GM21447 (cell line): ENCODE results near the gene ZNF497.
"Not testable (repeated sequence)": the region's sequence is repeated elsewhere in the genome, so short reads cannot be mapped to it uniquely, and the experiment has no call there.

Experiments used
- ATAC-seq: cut with Tn5 transposase; IDR thresholded peaks from one replicate; pipeline ENCODE4 v1.9.1; 2021; ENCODE audit not compliant: unreplicated experiment

Gene ZNF497

DNA sequence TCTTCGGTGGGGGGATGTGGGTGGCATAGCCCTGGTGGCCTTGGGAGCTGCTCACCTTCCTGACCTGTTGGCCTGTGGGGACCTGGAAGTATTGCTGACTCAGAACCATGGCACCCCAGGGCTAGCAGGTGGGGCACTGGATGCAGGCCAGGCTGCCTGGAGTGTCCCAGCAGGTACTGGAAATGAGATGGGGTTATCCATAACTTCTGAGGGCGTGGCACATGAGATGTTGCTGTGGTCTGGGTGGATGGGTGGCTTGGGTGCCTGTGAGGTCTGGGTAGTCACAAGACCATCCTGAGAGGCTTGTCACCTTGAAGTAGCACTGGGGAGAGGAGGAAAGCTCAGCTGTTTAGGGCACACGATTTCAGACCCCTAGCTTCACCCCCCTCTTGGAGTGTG is 32.3 kb upstream of the ZNF497 start:
- no peak for ATAC-seq

DNA sequence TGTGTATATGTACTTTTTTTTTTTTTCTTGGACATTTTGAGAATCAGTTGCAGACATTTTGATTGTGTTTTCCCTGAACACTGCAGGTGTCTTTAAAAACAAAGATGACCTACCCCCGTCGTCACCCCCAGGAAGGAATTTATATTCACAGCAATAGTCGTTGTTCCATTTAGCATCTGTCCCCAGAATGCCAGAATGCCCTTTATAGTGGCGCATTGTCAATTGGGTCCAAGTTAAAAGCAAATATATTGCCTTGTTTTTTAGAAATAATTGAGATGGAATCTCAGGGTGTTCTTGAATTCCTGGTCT is 31.1 kb upstream of the ZNF497 start:
- ATAC-seq: no peak

DNA sequence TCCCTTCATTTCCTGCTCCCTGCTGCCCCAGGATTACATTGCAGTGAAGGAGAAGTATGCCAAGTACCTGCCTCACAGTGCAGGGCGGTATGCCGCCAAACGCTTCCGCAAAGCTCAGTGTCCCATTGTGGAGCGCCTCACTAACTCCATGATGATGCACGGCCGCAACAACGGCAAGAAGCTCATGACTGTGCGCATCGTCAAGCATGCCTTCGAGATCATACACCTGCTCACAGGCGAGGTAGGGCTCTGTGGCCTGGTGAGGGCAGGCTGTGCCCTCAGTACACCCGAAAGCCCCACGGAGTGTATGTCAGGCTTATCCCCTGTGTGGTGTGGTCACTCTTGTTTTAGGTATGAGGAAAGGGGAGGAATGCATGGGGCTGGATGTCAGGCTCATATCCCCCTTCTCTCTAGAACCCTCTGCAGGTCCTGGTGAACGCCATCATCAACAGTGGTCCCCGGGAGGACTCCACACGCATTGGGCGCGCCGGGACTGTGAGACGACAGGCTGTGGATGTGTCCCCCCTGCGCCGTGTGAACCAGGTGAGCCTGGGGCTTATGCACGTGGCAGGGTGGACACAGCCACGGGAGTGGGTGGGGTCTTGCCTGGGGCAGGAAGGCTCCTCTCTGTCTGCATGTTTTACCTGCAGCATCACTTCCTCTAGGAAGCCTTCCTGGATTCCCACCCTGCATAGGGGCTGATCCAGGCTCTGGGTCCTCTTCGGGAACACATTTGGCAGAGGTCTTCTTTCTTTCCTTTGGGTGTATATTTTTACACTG is 30.6 kb upstream of the ZNF497 start:
- ATAC-seq: no peak

DNA sequence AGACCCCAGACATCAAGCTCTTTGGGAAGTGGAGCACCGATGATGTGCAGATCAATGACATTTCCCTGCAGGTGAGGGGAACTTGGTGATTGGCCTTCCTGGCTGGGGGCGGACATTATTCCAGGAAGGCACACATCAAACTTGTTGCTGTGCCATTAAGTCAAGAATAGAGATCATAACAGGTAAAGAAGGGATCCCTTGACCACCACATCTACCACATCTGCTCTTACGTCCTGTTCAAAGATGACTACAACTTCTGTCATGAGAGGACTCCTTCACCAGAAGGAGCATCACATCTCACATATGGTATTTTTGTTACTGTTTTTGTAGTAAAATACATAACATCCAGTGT is 25.6 kb upstream of the ZNF497 start:
- no peak for ATAC-seq

DNA sequence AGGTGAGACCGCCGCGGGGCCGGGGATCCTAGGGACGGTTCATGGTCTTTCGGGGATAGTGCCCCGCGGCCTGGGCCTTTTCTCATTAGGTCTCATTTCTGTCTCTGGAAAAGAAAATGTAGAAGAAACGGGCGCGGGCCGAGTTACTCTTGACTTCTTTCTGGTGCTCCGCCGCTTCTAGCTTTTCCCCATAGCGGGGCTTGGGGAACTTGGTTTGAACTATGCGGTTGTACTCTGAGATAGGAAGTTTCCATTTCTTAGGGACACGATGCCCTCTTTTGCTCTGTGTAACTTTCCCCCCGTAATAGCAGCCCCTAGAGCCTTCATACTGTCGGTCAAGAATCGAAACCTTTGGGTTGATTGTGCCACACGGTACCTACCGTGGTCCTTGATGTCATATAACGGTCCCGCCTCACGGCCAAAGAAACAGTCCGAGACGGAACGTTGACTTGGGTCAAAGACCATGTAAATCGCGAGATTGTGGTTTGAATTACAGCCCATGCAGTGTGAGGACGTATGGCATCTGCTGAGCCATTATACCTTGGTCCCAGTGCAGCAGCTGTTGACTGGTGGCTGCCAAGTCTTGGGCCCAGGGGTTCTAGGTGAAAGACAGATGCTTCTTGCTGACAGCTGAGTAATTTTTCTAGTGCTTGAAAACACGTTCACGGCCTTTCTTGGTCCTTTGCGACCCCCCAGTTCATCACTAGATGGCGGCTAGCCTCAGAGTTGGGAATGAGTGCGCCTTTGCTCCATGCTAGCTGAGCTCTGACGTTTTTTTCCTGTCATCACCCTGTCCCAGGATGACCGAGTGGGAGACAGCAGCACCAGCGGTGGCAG is 25.0 kb upstream of the ZNF497 start:
- no peak for ATAC-seq

DNA sequence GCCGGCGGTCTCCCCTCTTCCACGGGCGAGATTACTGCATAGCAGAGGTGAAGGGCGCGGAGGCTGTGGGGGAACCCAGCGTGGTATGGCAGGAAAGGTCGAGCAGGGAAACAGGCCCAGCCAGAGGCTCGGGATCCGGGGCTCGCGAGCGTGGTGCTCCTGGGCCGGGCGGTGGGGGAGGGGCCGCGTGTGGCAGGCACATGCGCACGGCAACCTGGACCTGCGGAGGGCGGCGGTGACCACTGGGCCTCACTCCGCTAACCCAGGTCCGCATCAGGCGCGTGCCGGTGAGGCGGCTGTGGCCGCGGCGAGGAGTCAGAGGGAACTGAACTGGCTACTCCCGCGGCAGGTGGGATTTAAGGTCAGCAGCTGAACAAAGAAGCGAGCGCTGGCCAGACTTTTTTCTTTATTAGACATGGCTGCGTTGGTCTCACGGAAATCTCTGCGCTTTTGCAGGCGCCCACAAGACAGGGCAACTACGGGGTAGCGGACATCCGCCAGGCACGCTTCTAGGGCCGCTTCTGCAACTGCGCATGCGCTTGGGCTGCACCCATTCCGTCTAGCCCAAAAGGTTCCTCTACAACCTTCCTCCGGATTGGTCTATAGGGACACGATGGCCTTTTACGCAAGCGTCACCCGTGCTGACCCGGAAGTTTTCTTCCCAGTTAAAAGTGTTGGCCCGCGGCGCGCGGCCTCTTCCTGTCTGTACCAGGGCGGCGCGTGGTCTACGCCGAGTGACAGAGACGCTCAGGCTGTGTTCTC is 24.2 kb upstream of the ZNF497 start, which contains the start of gene RPS5:
Gene RPS5 (plus strand): TSS at position 694 of the 762 bp plus-strand sequence. CDS start 869 bp downstream, outside the sequence.
- peak; percentile 86 for ATAC-seq

DNA sequence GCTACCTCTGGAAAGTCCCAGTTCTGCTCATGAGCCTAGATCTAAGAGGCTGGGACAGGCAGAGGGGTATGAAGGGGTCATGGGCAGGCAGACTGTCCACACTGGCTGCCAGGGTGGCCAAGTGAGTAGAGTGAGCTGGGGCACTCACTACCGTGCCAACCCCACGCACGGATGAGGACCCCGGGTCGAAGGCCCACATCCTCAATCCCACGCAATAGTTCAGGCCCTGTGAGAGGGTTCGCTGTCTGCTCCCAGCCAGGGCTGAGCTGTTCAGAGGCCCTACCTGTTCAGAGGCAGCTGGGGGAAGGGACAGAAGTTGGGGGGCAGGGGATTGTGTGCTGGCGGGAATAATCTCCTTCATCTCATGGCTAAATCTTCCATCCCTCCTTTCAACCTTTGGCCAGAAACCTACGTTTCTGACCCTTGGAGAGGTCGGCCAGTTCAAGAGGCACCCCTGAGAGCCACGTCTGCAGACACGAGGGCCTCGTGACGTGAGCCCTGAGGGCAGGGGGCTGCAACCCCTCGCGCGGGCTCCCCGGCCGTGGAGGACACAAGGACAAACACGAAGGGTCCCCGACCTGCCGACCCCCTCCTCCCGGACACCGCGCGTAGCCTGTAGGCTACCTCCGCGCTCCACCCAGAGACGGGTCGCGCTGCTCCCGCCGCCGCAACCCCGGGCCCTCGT is 23.5 kb upstream of the ZNF497 start:
- ATAC-seq: peak; percentile 6

DNA sequence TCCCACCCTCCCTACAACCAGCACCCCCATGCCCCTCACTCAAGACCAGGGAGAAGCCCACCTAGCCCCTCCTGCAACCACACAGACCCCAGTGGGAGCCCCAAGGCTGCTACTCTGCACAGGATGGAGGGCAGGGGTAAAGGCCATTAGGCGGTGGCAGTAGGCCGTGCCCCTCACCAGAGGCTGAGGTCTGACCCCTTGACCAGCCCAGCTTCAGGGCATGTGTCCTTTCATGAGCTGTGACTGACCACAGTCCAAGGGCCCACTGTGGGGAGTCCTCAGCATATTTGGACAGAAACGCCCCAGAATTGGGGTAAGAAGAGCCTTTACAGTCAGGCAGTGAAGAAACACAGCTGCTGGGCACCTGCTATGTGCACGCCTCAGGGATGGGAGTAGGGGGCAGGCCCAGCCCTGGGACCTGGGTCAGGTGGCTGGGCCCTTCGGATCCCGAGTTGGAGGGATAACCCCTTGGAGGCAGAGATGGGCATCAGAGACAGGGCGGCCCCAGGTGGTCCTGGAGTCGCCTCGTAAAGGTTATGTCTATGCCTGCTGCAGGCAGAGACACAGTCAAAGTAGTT is 22.9 kb upstream of the ZNF497 start:
- no peak for ATAC-seq

DNA sequence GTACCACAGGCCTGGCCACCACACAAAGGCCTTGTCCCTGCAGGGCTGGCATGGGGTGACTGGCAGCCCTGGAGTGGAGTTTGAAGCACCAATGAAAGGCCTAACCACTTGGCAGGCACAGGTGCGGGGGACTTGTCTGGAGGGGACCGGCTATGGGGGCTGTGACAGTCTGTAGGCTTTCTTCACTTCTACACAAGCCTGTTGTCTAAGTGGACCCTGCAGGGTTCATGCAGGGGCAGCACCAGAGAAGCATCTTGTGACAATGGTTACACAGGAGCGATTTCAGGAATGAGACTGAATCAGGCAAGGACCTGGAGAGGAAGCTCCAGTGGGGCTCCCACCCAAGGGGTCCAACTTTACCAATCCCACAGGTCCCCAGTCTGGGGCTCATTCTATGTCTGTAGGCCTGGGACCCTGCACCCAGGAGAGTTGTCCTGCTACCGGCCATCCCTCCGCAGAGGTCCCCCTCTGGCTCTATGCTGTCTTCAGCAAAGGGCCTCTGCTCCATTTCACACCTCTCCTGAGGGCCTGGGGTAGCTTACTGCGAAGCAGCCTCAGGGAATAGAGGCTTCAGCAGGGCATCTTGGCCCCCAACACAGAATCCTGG is 20.5 kb upstream of the ZNF497 start:
- no peak for ATAC-seq

DNA sequence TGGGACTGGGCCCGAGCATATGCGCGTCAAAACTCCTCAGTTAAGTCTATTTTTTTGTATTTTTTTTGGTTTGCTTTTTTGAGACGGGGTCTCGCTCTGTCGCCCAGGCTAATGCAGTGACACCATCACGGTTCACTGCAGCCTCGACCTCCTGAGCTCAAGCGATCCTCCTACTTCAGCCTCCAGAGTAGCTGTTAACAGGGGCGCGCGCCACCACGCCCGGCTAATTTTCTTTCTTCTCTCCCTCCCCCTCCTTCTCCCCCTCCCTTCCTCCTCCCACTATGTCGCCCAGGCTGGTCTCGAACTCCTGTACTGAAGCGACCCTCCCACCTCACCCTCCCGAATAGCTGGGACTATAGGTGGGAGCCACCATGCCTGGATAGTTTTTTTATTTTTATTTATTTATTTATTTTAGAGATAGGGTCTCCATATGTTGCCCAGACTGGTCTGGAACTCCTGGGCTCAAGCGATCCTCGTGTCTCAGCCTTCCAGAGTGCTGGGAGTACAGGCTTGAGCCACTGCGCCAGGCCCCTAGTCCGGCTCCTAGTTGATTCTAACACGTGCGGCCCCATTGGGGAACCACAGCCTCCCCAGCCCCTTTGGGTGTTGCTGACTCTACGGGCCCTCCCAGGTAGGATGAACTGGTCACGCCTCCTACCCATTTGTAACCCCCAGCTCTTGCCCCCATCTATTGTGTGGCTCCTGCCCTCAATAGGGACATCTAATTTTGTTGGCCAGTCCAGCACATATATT is 19.1 kb upstream of the ZNF497 start:
- ATAC-seq: no peak

DNA sequence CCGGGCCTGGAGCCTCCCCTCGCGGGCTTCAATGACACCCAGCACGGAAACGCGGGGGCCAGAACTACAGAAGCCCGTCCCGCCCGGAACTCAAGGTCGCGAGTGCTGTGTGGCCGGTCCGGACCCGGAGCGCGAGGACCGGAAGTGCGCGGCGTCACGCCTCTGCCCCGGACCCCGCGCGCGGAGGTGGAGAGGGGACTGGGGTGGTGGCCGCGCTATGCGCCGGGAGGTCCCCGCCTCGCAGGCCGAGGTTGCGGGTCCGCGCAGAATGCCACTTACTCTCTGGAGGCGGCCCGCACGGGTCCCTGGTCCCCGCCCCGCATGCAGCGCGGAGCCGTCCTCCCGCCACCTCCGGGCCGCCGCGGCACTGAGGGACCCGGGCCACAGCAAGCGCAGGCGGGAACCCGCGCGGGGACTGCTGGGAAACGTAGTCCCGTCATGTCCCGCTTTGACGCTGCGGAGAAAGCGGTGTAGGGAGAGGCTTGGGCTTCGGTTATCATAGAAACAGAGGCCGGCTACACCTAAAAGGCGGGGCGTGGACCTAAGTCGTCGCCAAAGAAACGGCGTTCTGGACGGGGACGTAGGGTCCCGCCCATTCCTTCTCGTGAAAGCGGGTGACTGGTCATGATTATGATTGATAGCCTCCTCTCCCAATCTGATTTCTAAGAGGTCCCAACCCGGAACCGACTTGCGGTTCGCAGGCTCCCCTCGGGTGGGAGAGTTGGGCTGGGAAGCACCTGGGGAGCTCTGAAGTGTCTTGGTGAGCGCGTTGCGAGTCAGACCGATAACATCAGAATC is 18.3 kb upstream of the ZNF497 start, which contains the start of gene ZNF837:
Gene ZNF837 (minus strand): TSS at position 369 of the 798 bp plus-strand sequence. CDS start 11,698 bp downstream, outside the sequence.
- ATAC-seq: peak; percentile 84

DNA sequence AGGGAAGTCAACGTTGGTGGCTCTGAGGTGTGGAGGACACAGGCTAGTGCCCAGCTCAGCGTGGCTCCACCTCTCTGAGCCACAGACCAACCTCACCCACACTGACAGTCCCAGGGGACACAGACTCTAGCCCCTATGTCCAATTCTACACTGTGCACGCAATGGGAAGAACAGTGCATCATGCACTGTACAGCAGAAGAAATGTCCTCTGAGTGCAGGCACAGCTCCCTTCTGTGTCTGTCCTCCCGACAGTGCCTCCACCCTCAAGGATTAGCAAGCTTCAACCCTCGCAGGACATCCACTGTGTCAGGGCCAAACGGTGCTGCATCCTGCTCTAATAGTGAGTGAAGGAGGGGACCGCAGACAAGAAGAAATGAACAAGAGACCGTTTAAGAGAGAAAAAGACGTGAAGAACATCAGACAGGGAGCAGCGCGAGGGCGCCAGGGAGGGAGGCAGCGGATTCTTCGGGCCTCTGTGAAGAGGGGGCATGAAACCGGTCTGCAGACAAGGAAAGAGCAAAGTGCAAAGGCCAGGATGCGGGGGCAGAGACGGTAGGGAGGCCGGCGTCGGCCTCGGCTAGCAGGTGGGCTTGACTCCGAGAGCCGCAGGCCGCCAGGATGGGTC is 17.6 kb upstream of the ZNF497 start:
- no peak for ATAC-seq

DNA sequence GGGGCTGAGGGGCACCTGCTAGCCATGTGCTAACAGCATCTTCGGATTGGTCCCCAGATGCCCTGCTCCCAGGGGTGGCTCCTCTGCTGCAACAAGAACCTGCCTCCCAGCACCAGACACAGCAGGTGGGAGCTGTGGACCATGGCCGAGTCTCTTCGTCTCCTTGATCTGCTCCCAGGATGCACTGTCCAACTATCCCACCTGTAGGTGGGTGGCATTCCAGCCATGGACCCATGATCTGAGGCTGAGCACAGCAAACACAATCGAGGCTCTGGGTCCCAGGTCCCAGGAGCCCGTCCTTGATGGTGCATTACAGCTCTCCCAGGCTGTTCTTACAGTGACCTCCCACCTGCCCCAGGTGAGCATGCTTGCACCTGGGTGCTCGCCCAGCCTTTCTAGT is 16.7 kb upstream of the ZNF497 start:
- no peak for ATAC-seq

DNA sequence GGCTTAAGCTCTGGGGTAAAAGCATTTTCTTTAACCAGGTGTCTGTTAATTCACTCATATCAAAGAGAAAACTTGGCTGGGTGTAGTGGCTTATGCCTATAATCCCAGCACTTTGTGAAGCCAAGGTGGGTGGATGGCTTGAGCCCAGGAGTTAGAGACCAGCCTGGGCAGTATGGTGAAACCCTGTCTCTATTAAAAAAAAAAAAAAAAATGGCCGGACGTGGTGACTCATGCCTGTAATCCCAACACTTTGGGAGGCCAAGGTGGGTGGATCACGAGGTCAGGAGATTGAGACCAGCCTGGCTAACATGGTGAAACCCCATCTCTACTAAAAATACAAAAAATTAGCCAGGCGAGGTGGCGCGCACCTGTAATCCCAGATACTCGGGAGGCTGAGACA is 14.2 kb upstream of the ZNF497 start:
- ATAC-seq: not testable (repeated sequence)

DNA sequence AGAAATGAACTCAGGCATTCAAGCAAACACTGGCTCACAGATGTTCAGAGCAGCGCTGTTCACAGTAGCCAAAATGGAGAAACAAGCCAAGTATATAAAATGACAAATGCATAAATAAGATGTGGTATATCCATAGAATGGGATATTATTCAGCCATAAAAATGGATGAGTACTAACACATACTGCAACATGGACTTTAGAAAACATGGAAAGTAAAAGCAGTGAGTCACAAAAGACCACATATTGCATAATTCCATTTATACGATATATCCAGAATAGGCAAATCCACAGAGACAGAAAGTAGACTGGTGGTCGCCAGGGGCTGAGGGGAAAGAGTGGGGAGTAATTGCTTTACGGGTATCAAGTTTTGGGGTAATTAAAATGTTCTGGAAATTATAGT is 11.6 kb upstream of the ZNF497 start:
- no peak for ATAC-seq

DNA sequence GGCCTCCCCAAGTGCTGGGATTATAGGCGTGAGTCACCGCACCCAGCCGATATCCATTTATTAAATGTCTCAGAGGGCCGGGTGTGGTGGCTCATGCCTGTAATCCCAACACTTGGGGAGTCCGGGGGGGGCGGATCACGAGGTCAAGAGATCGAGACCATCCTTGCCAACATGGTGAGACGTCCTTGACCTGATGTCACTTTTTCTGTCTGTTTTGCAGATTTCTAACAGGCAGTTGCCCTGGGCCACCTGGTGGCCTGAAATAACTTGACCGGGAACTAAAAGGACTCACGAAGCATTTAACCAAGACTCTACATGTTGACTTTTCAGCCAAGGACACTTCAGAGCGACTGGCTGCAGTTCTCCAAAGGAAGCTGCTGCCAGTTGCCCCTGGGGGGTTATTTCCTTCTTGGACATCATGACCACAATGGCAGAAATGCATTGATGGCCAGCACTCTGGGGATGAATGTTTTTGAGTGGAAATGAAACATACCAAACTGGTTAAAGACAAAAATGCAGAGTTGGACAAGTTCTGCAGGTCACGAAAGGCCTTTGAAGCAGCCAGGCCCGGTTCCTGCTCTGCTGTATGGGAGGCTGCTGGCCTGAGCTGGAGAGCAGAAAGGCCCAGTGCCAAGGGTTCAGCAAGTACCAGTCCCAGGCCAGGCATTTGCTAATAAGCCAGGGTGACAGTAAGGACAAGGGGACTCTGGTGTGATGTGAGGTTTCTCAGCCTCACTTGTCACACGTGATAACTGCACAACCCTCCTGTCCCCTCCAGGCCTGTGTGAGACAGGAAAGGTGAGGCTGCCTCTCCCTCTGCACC is 10.0 kb upstream of the ZNF497 start:
- no peak for ATAC-seq

DNA sequence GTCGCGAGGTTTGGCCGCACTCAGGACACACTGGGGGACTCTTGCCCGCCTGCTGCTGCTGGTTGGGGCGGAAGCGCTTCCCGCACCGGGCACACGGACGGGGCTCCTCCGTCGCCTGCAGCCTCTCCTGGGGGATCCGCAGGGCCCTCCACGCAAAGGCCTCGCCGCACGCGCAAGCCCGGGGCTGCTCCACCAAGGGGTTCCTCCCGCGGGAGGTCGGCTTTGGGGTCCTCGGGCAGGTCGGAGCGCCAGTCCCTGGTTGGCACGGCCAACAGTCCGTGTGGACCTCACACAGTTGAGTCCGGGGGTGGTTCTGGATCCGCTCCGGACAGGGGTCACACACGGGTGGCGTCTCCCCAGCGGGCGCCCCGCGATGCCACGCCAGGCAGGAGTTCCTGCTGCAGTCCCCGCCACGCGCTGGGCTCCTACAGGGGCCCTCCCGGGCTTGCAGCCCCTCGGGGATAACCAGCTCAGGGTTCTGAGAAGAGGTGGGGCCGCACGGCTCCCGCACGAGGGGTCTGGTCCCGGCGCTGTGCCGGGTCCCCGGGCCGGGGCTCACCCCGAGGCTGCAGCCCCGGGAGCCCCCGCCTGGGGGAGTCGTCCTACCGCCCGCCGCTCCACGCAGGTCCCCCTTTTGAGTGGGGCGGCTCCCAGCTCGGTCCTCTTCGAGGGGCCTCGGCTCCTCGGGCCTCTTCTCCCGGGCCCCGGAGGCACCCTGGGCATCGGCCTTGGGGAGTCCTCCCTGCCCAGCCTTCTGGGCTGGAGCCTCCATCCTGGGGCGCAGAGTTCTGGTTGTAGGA is 6.2 kb upstream of the ZNF497 start:
- no peak for ATAC-seq
